Esophagus muscularis mucosa (tissue), 2 donors: ENCODE data around the gene TP53I13.

Source experiments
- POLR2A ChIP-seq: fragments of 450-650 bp; IDR thresholded peaks from one replicate; pipeline ENCODE4 v1.6.1; 2017; ENCODE audit warnings: antibody characterized with exemption, moderate library complexity, mild to moderate bottlenecking, low read depth
- POLR2AphosphoS5 ChIP-seq, 2 donors: sonication (generic); formaldehyde crosslinking; IDR thresholded peaks; one replicate each; pipeline ENCODE4 v1.6.1; 2017; ENCODE audit warnings: antibody characterized with exemption in 2 of 2

DNA sequence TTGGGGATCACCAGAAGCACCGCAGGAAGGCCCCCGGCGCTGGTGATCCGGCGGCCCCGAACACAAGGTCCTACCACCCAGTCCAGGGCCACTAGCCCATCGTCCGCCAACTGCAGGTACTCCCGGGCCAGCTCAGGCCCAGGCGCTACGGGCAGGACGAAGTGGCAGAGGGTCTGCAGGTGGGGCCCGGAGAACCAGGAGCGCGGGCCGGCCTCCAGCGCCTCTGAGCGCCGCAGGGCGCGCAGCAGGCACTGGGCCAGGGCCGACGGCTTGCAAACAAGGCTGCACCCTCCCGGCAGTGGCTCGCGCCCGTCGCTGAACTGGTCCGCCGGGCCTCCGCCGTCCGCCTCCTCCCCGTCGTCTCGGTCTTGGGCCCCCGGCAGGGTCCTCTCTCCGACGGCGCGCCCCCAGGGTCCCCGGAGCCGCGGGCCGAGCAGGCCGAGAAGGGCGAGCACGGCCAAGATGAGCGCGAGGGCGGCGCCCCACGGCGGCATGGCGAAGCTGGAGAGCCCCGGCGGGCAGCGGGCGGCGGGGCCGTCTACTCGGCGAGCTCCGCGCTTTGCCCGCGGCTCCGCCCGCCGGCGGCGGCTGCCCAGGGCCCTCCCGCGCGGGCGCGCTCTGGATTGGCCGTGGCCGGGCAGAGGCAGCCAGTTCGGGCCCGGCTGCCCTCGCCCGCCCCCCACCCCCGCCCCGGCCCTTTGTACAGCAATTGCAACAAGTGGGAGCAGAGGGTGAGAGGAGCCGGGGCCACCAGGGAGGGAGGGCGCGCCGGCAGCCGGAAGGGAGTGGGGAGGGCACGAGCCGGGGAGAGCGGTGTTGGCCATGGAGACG lies 1.8 kb upstream of the TP53I13 start, which contains the start of gene ABHD15:
- TF ChIP-seq POLR2A (no peak), POLR2AphosphoS5 (IDR thresholded peaks at IDR 0.05) (peak; percentile 53 to 90)
